Lung (tissue), 12 donors: ENCODE data around the gene ADAM17. TPM values are rescaled to one million over a fixed set of nuclear protein-coding genes. Genes with fewer than 3 reads are reported as not detected.

ENCODE experiments used
- ATAC-seq: fragments of 200-7000 bp; cut with Tn5 transposase; one replicate; pipeline ENCODE4 v1.9.1; 2020; ENCODE audit warnings: moderate number of reproducible peaks; ENCODE audit not compliant: insufficient read depth, low FRiP score
- DNase-seq, 3 donors: peaks; one replicate each; pipeline ENCODE4 v3.0.0-alpha.2; 2013 to 2017
- H3K27ac ChIP-seq, 2 donors: one replicate each; pipeline ENCODE4 v1.5.1; 2013; ENCODE audit warnings: mild to moderate bottlenecking in 2 of 2, moderate library complexity in 2 of 2, control low read depth in 1 of 2, inconsistent platforms in 1 of 2, low read depth in 1 of 2, low read length in 1 of 2
- H3K27me3 ChIP-seq, 3 donors: one replicate each; pipeline ENCODE4 v1.5.1; 2013; ENCODE audit warnings: low read length in 2 of 3; ENCODE audit not compliant: control insufficient read depth in 3 of 3, insufficient read depth in 3 of 3
- H3K36me3 ChIP-seq, 4 donors: one replicate each; pipeline ENCODE4 v1.5.1; 2013; ENCODE audit warnings: low read length in 4 of 4, mild to moderate bottlenecking in 1 of 4, moderate library complexity in 1 of 4; ENCODE audit not compliant: control insufficient read depth in 4 of 4, insufficient read depth in 4 of 4
- H3K4me1 ChIP-seq, 5 donors: one replicate each; pipeline ENCODE4 v1.5.1; 2013; ENCODE audit warnings: low read length in 5 of 5, mild to moderate bottlenecking in 2 of 5, moderate library complexity in 1 of 5; ENCODE audit not compliant: control insufficient read depth in 5 of 5, insufficient read depth in 5 of 5
- H3K4me3 ChIP-seq: one replicate; pipeline ENCODE4 v1.5.1; 2013; ENCODE audit warnings: mild to moderate bottlenecking, control low read depth, moderate library complexity
- H3K9ac ChIP-seq, 2 donors: one replicate each; pipeline ENCODE4 v1.5.1; 2013; ENCODE audit warnings: low read length in 2 of 2, control low read depth in 1 of 2; ENCODE audit not compliant: insufficient read depth in 1 of 2
- H3K9me3 ChIP-seq, 4 donors: one replicate each; pipeline ENCODE4 v1.5.1; 2013; ENCODE audit warnings: low read length in 3 of 4, mild to moderate bottlenecking in 1 of 4, moderate library complexity in 1 of 4; ENCODE audit not compliant: control insufficient read depth in 4 of 4, insufficient read depth in 3 of 4
- CTCF ChIP-seq: IDR thresholded peaks from 2 replicates; pipeline ENCODE4 v1.5.1; 2012; ENCODE audit warnings: mild to moderate bottlenecking; ENCODE audit errors: control extremely low read depth, extremely low read depth
- WGBS, 2 donors: extraction: QIAGEN DNeasy Blood & Tissue Kit; methylation state at CpG; one replicate each; pipeline ENCODE4 v1.1.7; 2013; 5-methylcytosine and 5-hydroxymethylcytosine counted together
- polyA plus RNA-seq, 2 donors: library from polyadenylated mRNA; stranded (reverse); fragments of 200-250 nt; gene quantifications; one replicate each; pipeline ENCODE4 v1.2.1, GENCODE V29; 2013
- total RNA-seq, 2 donors: library from RNA; depleted of rRNA in 1 of 2; stranded (reverse); fragments of >200 nt in 1 of 2; gene quantifications; one replicate each; pipeline ENCODE4 v1.2.1, GENCODE V29; 2014 to 2021
- donor health status: control.
- donor health status: control.
- donor health status: Bipolar disorder and iron deficiency.
- donor health status: healthy.
- donor health status: DM: yes; HTN: yes; CAD: no.

Gene ADAM17
- total and polyA plus RNA-seq, 4 donors = 16.8 to 56.1 (median 41.2) TPM

- H3K9me3 ChIP-seq = peaks cover 0 to 12% (median 7%) of the 10 kb centered on the region in 4 donors
- H3K27me3 ChIP-seq = no peaks in the 10 kb centered on the region
- peaks cover 2 to 32% (median 19%) of the 10 kb centered on the region in 4 donors for H3K36me3 ChIP-seq
- peak overlapping the region in 1 of 2 donors; percentile 53 for H3K27ac ChIP-seq
- ATAC-seq (peak; percentile 90), DNase-seq (peak in 2 of 3 donors; percentile 29 to 51)
- no peak overlapping the region for H3K9ac ChIP-seq
- TF ChIP-seq CTCF = no peak
- no peak overlapping the region for H3K4me3 ChIP-seq
- WGBS, 2 donors = 59 to 83% methylated on average over 2 of the region's 2 CpGs
- peaks cover 0 to 15% (median 0%) of the 10 kb centered on the region in 5 donors for H3K4me1 ChIP-seq
Measured at GRCh38 chr2:9594366-9595054, 38.9 kb upstream of the ADAM17 start.

- no peaks in the 10 kb centered on the region for H3K27me3 ChIP-seq
- peaks cover 1 to 27% (median 15%) of the 10 kb centered on the region in 4 donors for H3K36me3 ChIP-seq
- H3K9ac ChIP-seq = no peak overlapping the region
- no peak overlapping the region for H3K4me3 ChIP-seq
- 83 to 89% methylated on average over 4 of the region's 4 CpGs for whole genome bisulfite sequencing, 2 donors
- ATAC-seq = no peak
- no peak for TF ChIP-seq CTCF
- H3K4me1 ChIP-seq = peaks cover 0 to 15% (median 0%) of the 10 kb centered on the region in 5 donors
- peaks cover 0 to 6% (median 4%) of the 10 kb centered on the region in 4 donors for H3K9me3 ChIP-seq
- no peak for DNase-seq
- no peak overlapping the region for H3K27ac ChIP-seq
Measured at GRCh38 chr2:9593925-9594324, 38.3 kb upstream of the ADAM17 start.

GRCh38 chr2:9592699-9593098 lies 37.1 kb upstream of the ADAM17 start:
- no peak for ATAC-seq
- no peak overlapping the region for H3K4me3 ChIP-seq
- peaks cover 0 to 15% (median 0%) of the 10 kb centered on the region in 5 donors for H3K4me1 ChIP-seq
- TF ChIP-seq CTCF = no peak
- H3K36me3 ChIP-seq = peaks cover 3 to 21% (median 13%) of the 10 kb centered on the region in 4 donors
- no peak overlapping the region for H3K9ac ChIP-seq
- H3K9me3 ChIP-seq = no peaks in the 10 kb centered on the region
- no peak for DNase-seq
- H3K27me3 ChIP-seq = no peaks in the 10 kb centered on the region
- 66 to 86% methylated on average over 3 of the region's 3 CpGs for WGBS, 2 donors
- H3K27ac ChIP-seq = no peak overlapping the region
